ENCODE measurements around the gene ACER2. TPM values are rescaled to one million over a fixed set of nuclear protein-coding genes. Genes with fewer than 3 reads are reported as not detected.

ACER2 gene
- total and polyA plus RNA-seq, 2 of the 4 experiments (the other 2 are of a cell fraction): 0.84 to 1.6 TPM

DNA sequence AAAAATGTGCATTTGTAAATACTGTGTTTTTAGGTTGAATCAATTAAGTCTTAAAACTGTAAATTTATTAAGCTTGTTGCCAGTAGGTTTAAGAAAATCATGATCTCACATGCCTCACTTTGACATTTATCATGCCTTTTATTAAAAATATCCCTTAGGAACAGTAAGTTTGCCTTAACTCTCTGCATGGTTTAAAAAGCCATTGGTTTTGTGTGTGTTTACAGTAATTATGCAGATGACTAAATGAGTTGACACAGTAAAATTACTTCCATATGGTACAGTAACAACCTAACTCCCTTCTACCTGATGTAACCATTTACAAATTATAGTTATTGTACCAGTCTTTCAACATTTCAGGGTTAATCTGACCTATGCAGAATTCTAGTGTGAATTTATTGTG lies 35.3 kb upstream of the ACER2 start:
- BruUV-seq (replicated peaks): no TSS peak

More for the DNA sequence above, 35.3 kb upstream of the ACER2 start:
- no peak for ATAC-seq (ENCODE audit: low read depth)
- dilution Hi-C loops (cut with HindIII; ENCODE audit: low sequenced_read_pairs, unreplicated experiment): no loop called here
- H3K14ac ChIP-seq (replicated peaks; ENCODE audit: low read depth, low read length): no peak overlapping the region
- H3K9me1 ChIP-seq (ENCODE audit: insufficient read depth, low read length): peaks cover 5% of the 10 kb centered on the region; the same call in 1 of the 2 replicates
- H3K56ac ChIP-seq (ENCODE audit: extremely low read depth, insufficient read depth, low read length): no peak overlapping the region
- no peak overlapping the region for H3K9ac ChIP-seq (ENCODE audit: low read depth, low read length)
- H2BK15ac ChIP-seq (ENCODE audit: low read depth, low read length): no peak overlapping the region
- in situ Hi-C loops (cut with MboI; ENCODE audit: low sequenced_read_pairs): no loop called here
- no peak overlapping the region for H2BK5ac ChIP-seq (ENCODE audit: low read depth, low read length, poor library complexity, severe bottlenecking)
- no peak overlapping the region for H3K23ac ChIP-seq (ENCODE audit: low read depth, low read length)
- no peak overlapping the region for H3K27ac ChIP-seq (ENCODE audit: insufficient read depth, low read length)
- TF ChIP-seq RFX5 (IDR thresholded peaks at IDR 0.05; ENCODE audit: low read depth, low read length): no peak
- TF ChIP-seq RAD21 (IDR thresholded peaks at IDR 0.05; ENCODE audit: low read length): no peak
- TF ChIP-seq SMC3 (IDR thresholded peaks at IDR 0.05; ENCODE audit: low read depth, low read length): no peak
- no peak for TF ChIP-seq RCOR1 (IDR thresholded peaks at IDR 0.05; ENCODE audit: insufficient replicate concordance, low read length)
- no peak for TF ChIP-seq MXI1 (IDR thresholded peaks at IDR 0.05; ENCODE audit: borderline replicate concordance, low read depth, low read length)
- TF ChIP-seq POLR2A (IDR thresholded peaks at IDR 0.05; ENCODE audit: low read depth, low read length): no peak
- no peak for TF ChIP-seq CHD1 (IDR thresholded peaks at IDR 0.05; ENCODE audit: low read depth, low read length)
- no peak for TF ChIP-seq BHLHE40 (IDR thresholded peaks at IDR 0.05; ENCODE audit: low read depth, low read length)
- no peak for TF ChIP-seq CEBPB (IDR thresholded peaks at IDR 0.05; ENCODE audit: low read depth, low read length)
- no peak for TF ChIP-seq NFE2L2 (IDR thresholded peaks at IDR 0.05; ENCODE audit: low read depth, low read length)
- TF ChIP-seq FOS (IDR thresholded peaks at IDR 0.05; ENCODE audit: low read depth, low read length): no peak
- no peak for TF ChIP-seq MAFK (IDR thresholded peaks at IDR 0.05; ENCODE audit: low read depth, low read length)
- TF ChIP-seq, protein P1, sequence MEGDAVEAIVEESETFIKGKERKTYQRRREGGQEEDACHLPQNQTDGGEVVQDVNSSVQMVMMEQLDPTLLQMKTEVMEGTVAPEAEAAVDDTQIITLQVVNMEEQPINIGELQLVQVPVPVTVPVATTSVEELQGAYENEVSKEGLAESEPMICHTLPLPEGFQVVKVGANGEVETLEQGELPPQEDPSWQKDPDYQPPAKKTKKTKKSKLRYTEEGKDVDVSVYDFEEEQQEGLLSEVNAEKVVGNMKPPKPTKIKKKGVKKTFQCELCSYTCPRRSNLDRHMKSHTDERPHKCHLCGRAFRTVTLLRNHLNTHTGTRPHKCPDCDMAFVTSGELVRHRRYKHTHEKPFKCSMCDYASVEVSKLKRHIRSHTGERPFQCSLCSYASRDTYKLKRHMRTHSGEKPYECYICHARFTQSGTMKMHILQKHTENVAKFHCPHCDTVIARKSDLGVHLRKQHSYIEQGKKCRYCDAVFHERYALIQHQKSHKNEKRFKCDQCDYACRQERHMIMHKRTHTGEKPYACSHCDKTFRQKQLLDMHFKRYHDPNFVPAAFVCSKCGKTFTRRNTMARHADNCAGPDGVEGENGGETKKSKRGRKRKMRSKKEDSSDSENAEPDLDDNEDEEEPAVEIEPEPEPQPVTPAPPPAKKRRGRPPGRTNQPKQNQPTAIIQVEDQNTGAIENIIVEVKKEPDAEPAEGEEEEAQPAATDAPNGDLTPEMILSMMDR (conservative IDR thresholded peaks at IDR 0.05; ENCODE audit: low read depth, low read length): no peak
- TF ChIP-seq, protein P2, sequence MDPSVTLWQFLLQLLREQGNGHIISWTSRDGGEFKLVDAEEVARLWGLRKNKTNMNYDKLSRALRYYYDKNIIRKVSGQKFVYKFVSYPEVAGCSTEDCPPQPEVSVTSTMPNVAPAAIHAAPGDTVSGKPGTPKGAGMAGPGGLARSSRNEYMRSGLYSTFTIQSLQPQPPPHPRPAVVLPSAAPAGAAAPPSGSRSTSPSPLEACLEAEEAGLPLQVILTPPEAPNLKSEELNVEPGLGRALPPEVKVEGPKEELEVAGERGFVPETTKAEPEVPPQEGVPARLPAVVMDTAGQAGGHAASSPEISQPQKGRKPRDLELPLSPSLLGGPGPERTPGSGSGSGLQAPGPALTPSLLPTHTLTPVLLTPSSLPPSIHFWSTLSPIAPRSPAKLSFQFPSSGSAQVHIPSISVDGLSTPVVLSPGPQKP (IDR thresholded peaks at IDR 0.05; ENCODE audit: borderline replicate concordance, low read depth, low read length): no peak
- TF ChIP-seq, protein P3, sequence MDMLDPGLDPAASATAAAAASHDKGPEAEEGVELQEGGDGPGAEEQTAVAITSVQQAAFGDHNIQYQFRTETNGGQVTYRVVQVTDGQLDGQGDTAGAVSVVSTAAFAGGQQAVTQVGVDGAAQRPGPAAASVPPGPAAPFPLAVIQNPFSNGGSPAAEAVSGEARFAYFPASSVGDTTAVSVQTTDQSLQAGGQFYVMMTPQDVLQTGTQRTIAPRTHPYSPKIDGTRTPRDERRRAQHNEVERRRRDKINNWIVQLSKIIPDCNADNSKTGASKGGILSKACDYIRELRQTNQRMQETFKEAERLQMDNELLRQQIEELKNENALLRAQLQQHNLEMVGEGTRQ (IDR thresholded peaks at IDR 0.05; ENCODE audit: low read depth, low read length): no peak
- TF ChIP-seq MAZ (IDR thresholded peaks at IDR 0.05; ENCODE audit: borderline replicate concordance, low read depth, low read length): no peak
- H3K4me2 ChIP-seq (ENCODE audit: low read depth, low read length): no peak overlapping the region
- no peaks in the 10 kb centered on the region for H3K27me3 ChIP-seq (ENCODE audit: control insufficient read depth, insufficient read depth, low read length)
- peaks cover 34% of the 10 kb centered on the region; the same call in 1 of the 2 replicates for H4K20me1 ChIP-seq (ENCODE audit: insufficient read depth, low read length)
- H4K91ac ChIP-seq (ENCODE audit: insufficient read depth, low read depth, low read length): no peak overlapping the region
- DNase-seq: no peak
- no peak overlapping the region for H3K4me3 ChIP-seq (ENCODE audit: insufficient read depth, low read depth, low read length)
- no peaks in the 10 kb centered on the region for H3K9me3 ChIP-seq (ENCODE audit: control insufficient read depth, insufficient read depth, low read length)
- no peak overlapping the region for H2BK20ac ChIP-seq (ENCODE audit: low read depth, low read length)
- CTCF ChIA-PET: interaction anchor here (0.6 kb wide), 2 partner anchors 80 to 116 kb away, joined by 3 read pairs; no protein-coding TSS in a partner anchor
- no peak overlapping the region for H4K5ac ChIP-seq (ENCODE audit: low read depth, low read length)
- POLR2A ChIA-PET (ENCODE audit: unreplicated experiment): no interaction called here
- no peak overlapping the region for H2BK120ac ChIP-seq (ENCODE audit: low read depth, low read length)
- no peak overlapping the region for H3K18ac ChIP-seq (ENCODE audit: low read depth, low read length)
- no peak overlapping the region for H2AFZ ChIP-seq (replicated peaks; ENCODE audit: low read length, poor library complexity)
- H3K79me1 ChIP-seq (ENCODE audit: low read depth in 1 of 2, low read length in 2 of 2): peaks cover 0 to 21% of the 10 kb centered on the region in 2 experiments; a peak in 3 of 4 replicates
- peaks cover 32% of the 10 kb centered on the region for H3K36me3 ChIP-seq (ENCODE audit: control insufficient read depth, insufficient read depth, low read length)
- no peak overlapping the region for H4K8ac ChIP-seq (ENCODE audit: low read depth in 2 of 2, low read length in 2 of 2)
- no peaks in the 10 kb centered on the region; the same call in 1 of the 2 replicates for H3K4me1 ChIP-seq (ENCODE audit: control insufficient read depth, insufficient read depth, low read length)
- no peak overlapping the region for H2AK5ac ChIP-seq (ENCODE audit: low read depth, low read length)
- intact Hi-C loops (cut with micrococcal nuclease): loop anchor here (5.0 to 10.0 kb wide), 2 partner anchors 36 to 249 kb away; partner anchors contain the start of gene PLIN2
- no peak overlapping the region for H3K4ac ChIP-seq (ENCODE audit: low read depth, low read length)
- no peak overlapping the region for H2AK9ac ChIP-seq (replicated peaks; ENCODE audit: low read depth, low read length, poor library complexity)
